ENCODE measurements around the gene CYTH3. TPM values are rescaled to one million over a fixed set of nuclear protein-coding genes. Genes with fewer than 3 reads are reported as not detected.

CYTH3 gene
- total RNA-seq, 3 donors from 2014 or later (not counting 1 experiment from before 2014, with no cell fraction given) = 7.7 to 42.6 (median 13.6) TPM

DNA sequence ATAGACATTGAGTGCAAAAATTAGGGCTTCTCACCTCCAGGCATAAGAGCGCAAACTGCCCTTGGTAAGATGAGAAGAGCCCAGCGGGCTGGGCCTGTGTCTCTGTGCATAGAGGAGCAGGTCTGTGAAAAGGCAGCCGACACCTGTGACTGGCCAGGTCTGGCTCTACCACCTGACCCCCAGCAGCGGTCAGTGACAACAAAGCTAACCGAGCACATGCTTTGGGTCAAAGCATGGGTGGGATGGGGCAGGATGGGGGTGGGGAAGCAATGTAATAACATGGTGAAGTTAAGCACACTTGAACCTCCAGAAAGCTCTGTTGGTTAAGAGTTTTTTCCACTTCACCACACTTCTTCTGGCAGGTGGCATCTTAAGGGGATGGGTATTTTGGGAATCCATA lies 29.3 kb downstream of the CYTH3 start:
- peaks cover 18 to 42% of the 10 kb centered on the region in 2 donors for H3K4me1 Mint-ChIP-seq

GRCh38 chr7:6242561-6242960 lies 29.9 kb downstream of the CYTH3 start:
- Histone ChIP-seq H3K4me3 (ENCODE audit: low read length) (no peak overlapping the region), H3K27me3 (ENCODE audit: control insufficient read depth, insufficient read depth, low read length) (no peaks in the 10 kb centered on the region), H3K9me3 (ENCODE audit: control insufficient read depth, insufficient read depth, low read length) (no peaks in the 10 kb centered on the region), H3K27ac (ENCODE audit: low read length) (peak overlapping the region; percentile 75), H3K36me3 (ENCODE audit: control insufficient read depth, insufficient read depth, low read length) (no peaks in the 10 kb centered on the region), H3K4me1 (ENCODE audit: control insufficient read depth, insufficient read depth, low read length) (peaks cover 36% of the 10 kb centered on the region)
- no peak for DNase-seq
- Mint-ChIP-seq H3K9me3 (no peaks in the 10 kb centered on the region), H3K4me3 (no peak overlapping the region), H3K27ac (peak overlapping the region; percentile 88 to 89), H3K36me3 (no peaks in the 10 kb centered on the region), H3K27me3 (ENCODE audit: low read depth in 2 of 2) (no peaks in the 10 kb centered on the region), H3K4me1 (peaks cover 18 to 47% of the 10 kb centered on the region in 2 donors)
- ATAC-seq = no peak
- 99% methylated on average over 5 of the region's 5 CpGs for WGBS (ENCODE audit: insufficient coverage)
- TF ChIP-seq, protein P1, sequence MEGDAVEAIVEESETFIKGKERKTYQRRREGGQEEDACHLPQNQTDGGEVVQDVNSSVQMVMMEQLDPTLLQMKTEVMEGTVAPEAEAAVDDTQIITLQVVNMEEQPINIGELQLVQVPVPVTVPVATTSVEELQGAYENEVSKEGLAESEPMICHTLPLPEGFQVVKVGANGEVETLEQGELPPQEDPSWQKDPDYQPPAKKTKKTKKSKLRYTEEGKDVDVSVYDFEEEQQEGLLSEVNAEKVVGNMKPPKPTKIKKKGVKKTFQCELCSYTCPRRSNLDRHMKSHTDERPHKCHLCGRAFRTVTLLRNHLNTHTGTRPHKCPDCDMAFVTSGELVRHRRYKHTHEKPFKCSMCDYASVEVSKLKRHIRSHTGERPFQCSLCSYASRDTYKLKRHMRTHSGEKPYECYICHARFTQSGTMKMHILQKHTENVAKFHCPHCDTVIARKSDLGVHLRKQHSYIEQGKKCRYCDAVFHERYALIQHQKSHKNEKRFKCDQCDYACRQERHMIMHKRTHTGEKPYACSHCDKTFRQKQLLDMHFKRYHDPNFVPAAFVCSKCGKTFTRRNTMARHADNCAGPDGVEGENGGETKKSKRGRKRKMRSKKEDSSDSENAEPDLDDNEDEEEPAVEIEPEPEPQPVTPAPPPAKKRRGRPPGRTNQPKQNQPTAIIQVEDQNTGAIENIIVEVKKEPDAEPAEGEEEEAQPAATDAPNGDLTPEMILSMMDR (IDR thresholded peaks at IDR 0.05) = no peak
- intact Hi-C loops (cut with micrococcal nuclease) = no loop called here

More for the DNA sequence above, 29.3 kb downstream of the CYTH3 start:
- whole genome bisulfite sequencing (ENCODE audit: insufficient coverage) = 91% methylated on average over 5 of the region's 5 CpGs
- ATAC-seq (no peak), DNase-seq (no peak)
- TF ChIP-seq, protein P1 (IDR thresholded peaks at IDR 0.05) = no peak
- Mint-ChIP-seq H3K36me3 (no peaks in the 10 kb centered on the region), H3K9me3 (no peaks in the 10 kb centered on the region), H3K27ac (peak overlapping the region in 1 of 2 donors; percentile 89), H3K27me3 (ENCODE audit: low read depth in 2 of 2) (no peaks in the 10 kb centered on the region), H3K4me3 (peak overlapping the region; percentile 21)
- Histone ChIP-seq H3K9me3 (ENCODE audit: control insufficient read depth, insufficient read depth, low read length) (no peaks in the 10 kb centered on the region), H3K36me3 (ENCODE audit: control insufficient read depth, insufficient read depth, low read length) (no peaks in the 10 kb centered on the region), H3K4me1 (ENCODE audit: control insufficient read depth, insufficient read depth, low read length) (peaks cover 36% of the 10 kb centered on the region), H3K4me3 (ENCODE audit: low read length) (no peak overlapping the region), H3K27me3 (ENCODE audit: control insufficient read depth, insufficient read depth, low read length) (no peaks in the 10 kb centered on the region), H3K27ac (ENCODE audit: low read length) (peak overlapping the region; percentile 75)
- intact Hi-C loops (cut with micrococcal nuclease) = no loop called here

DNA sequence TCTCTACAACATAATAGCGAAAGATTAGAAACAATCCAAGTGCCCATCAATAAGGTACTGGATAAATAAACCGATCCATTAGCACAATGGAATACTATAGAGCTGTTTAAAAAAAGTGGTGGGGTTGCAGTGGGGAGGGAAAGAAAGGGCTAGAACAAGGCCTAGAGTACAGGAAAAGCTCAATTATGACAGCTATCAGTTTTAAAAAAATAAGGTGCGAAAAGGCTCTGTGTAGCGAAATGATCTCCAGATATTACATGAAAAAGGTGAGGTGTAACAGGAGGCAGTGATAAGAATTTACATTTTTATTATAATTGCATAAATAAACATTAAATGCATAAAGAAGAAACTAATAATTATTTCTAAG lies 30.8 kb downstream of the CYTH3 start:
- H3K27ac Mint-ChIP-seq = peak overlapping the region; percentile 88 to 89
- TF ChIP-seq, protein P1 (IDR thresholded peaks at IDR 0.05) = no peak
- ATAC-seq (peak in 2 of 3 donors; percentile 70 to 71), DNase-seq (peak in 1 of 2 donors; percentile 35)
- peak overlapping the region; percentile 80 for H3K4me3 Mint-ChIP-seq
- H3K36me3 Mint-ChIP-seq = no peaks in the 10 kb centered on the region
- 78% methylated on average over 4 of the region's 4 CpGs for WGBS (ENCODE audit: insufficient coverage)
- intact Hi-C loops (cut with micrococcal nuclease) = loop anchor here (1.0 kb wide), 1 partner anchor 20 kb away; no protein-coding TSS in a partner anchor
- H3K4me1 ChIP-seq (ENCODE audit: control insufficient read depth, insufficient read depth, low read length) = peaks cover 36% of the 10 kb centered on the region
- H3K9me3 Mint-ChIP-seq = no peaks in the 10 kb centered on the region
- H3K9me3 ChIP-seq (ENCODE audit: control insufficient read depth, insufficient read depth, low read length) = no peaks in the 10 kb centered on the region
- H3K4me1 Mint-ChIP-seq = peaks cover 18 to 48% of the 10 kb centered on the region in 2 donors
- H3K27ac ChIP-seq (ENCODE audit: low read length) = peak overlapping the region; percentile 69
- H3K4me3 ChIP-seq (ENCODE audit: low read length) = no peak overlapping the region
- H3K27me3 ChIP-seq (ENCODE audit: control insufficient read depth, insufficient read depth, low read length) = no peaks in the 10 kb centered on the region
- no peaks in the 10 kb centered on the region for H3K27me3 Mint-ChIP-seq (ENCODE audit: low read depth in 2 of 2)
- H3K36me3 ChIP-seq (ENCODE audit: control insufficient read depth, insufficient read depth, low read length) = no peaks in the 10 kb centered on the region

DNA sequence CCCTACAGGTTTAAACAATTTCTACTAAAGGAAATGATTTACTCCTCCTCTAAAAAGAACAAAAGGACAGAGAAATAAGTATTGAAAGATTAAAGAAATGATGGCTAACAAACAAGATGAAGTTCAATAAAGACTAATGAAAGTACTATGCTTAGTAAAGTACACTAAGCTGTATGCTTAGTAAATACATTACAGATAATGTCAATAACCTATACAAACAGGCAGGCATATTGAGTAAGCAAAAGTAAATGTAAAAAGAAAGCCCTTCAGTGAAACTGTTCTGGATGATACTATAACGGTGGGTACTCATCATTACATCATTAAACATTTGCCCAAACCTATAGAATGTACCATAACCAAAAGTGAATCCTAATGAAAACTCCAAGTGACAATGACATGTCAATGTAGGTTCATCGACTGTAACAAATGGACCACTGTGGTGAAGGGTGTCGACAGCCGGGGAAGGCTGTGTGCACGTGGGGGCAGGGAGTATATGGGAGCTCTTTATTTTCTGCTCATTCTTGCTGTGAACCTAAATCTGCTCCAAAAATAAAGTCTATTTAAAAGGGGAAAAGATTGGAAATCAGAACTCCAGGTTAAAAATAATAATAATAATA lies 34.0 kb downstream of the CYTH3 start:
- H3K4me3 Mint-ChIP-seq = peak overlapping the region; percentile 25

More for the DNA sequence above, 34.0 kb downstream of the CYTH3 start:
- Histone ChIP-seq H3K36me3 (ENCODE audit: control insufficient read depth, insufficient read depth, low read length) (no peaks in the 10 kb centered on the region), H3K27ac (ENCODE audit: low read length) (no peak overlapping the region), H3K4me3 (ENCODE audit: low read length) (no peak overlapping the region), H3K27me3 (ENCODE audit: control insufficient read depth, insufficient read depth, low read length) (no peaks in the 10 kb centered on the region), H3K4me1 (ENCODE audit: control insufficient read depth, insufficient read depth, low read length) (peaks cover 48% of the 10 kb centered on the region), H3K9me3 (ENCODE audit: control insufficient read depth, insufficient read depth, low read length) (no peaks in the 10 kb centered on the region)
- TF ChIP-seq, protein P1 (IDR thresholded peaks at IDR 0.05) = no peak
- ATAC-seq (peak in 1 of 3 donors; percentile 20), DNase-seq (no peak)
- peaks cover 33 to 65% of the 10 kb centered on the region in 2 donors for H3K4me1 Mint-ChIP-seq
- H3K27ac Mint-ChIP-seq = peak overlapping the region in 1 of 2 donors; percentile 37
- intact Hi-C loops (cut with micrococcal nuclease) = no loop called here
- H3K9me3 Mint-ChIP-seq = no peaks in the 10 kb centered on the region
- WGBS (ENCODE audit: insufficient coverage) = 48% methylated on average over 5 of the region's 5 CpGs
- H3K27me3 Mint-ChIP-seq (ENCODE audit: low read depth in 2 of 2) = no peaks in the 10 kb centered on the region
- no peaks in the 10 kb centered on the region for H3K36me3 Mint-ChIP-seq
